Measurements from ENCODE around the gene HIPK1. TPM values are rescaled to one million over a fixed set of nuclear protein-coding genes. Genes with fewer than 3 reads are reported as not detected.
A peak's percentile ranks its signal among the peaks of the same experiment; 100 is the strongest.

The HIPK1 gene
- total and polyA plus RNA-seq, 2 of the 13 experiments (the other 11 are each of a cell fraction or from before 2014, with no cell fraction given), result 20.8 to 33.4 TPM

- no peak for TF ChIP-seq NFAT5 (CRISPR knock-in tag; IDR thresholded peaks at IDR 0.05)
- no peak for TF ChIP-seq ZNF780A (CRISPR knock-in tag; IDR thresholded peaks at IDR 0.05)
- TF ChIP-seq SAFB2 (CRISPR knock-in tag; IDR thresholded peaks at IDR 0.05; ENCODE audit: borderline replicate concordance, low read depth), result 0 out of 2 replicates have a peak, but pooled peaks have one; percentile 7
- no peak for TF ChIP-seq HOMEZ (CRISPR knock-in tag; IDR thresholded peaks at IDR 0.05; ENCODE audit: low read depth)
- no peak for TF ChIP-seq NFE2L1 (CRISPR knock-in tag; IDR thresholded peaks at IDR 0.05; ENCODE audit: borderline replicate concordance)
- TF ChIP-seq ZNF781 (CRISPR knock-in tag; IDR thresholded peaks at IDR 0.05; ENCODE audit: borderline replicate concordance, not compliant biosample characterization), result no peak
- no peak for TF ChIP-seq ZNF562 (CRISPR knock-in tag; IDR thresholded peaks at IDR 0.05; ENCODE audit: borderline replicate concordance)
- peak; percentile 50; the same call in 1 of the 2 replicates for TF ChIP-seq SRY (CRISPR knock-in tag; IDR thresholded peaks at IDR 0.05)
- TF ChIP-seq ZNF569 (CRISPR knock-in tag; IDR thresholded peaks at IDR 0.05; ENCODE audit: borderline replicate concordance), result no peak
- TF ChIP-seq GLMP (CRISPR knock-in tag; IDR thresholded peaks at IDR 0.05; ENCODE audit: borderline replicate concordance), result no peak
- no peak for TF ChIP-seq ZNF343 (CRISPR knock-in tag; IDR thresholded peaks at IDR 0.05)
- no peak for TF ChIP-seq ZNF839 (CRISPR knock-in tag; IDR thresholded peaks at IDR 0.05; ENCODE audit: borderline replicate concordance)
- no peak for TF ChIP-seq JUND (CRISPR knock-in tag; IDR thresholded peaks at IDR 0.05)
- TF ChIP-seq KDM6A (CRISPR knock-in tag; IDR thresholded peaks at IDR 0.05; ENCODE audit: low read depth), result no peak
- TF ChIP-seq YEATS4 (CRISPR knock-in tag; IDR thresholded peaks at IDR 0.05; ENCODE audit: borderline replicate concordance), result peak; percentile 1; the same call in 1 of the 2 replicates
- no peak for TF ChIP-seq RBM22 (optimal IDR thresholded peaks at IDR 0.05; ENCODE audit: low read length)
- TF ChIP-seq TFAP4 (IDR thresholded peaks at IDR 0.05; ENCODE audit: borderline replicate concordance, low read depth), result no peak
- no peak for TF ChIP-seq CCDC6 (CRISPR knock-in tag; IDR thresholded peaks at IDR 0.05)
- no peak for TF ChIP-seq MAFF (IDR thresholded peaks at IDR 0.05; ENCODE audit: low read depth, low read length)
- no peak for TF ChIP-seq ZNF713 (CRISPR knock-in tag; IDR thresholded peaks at IDR 0.05)
Measured at GRCh38 chr1:113929750-113930498, 800 bp downstream of the HIPK1 start (continued).
